NCI-H748 (cell line): ENCODE measurements around the gene NBL1.
"Not testable (repeated sequence)": the region's sequence is repeated elsewhere in the genome, so short reads cannot be mapped to it uniquely, and the experiment has no call there.

Source experiments
- DNase-seq: peaks from one replicate; lab custom pipeline; 2025; ENCODE audit not compliant: unreplicated experiment; lab: John Stamatoyannopoulos, UW

Gene NBL1

DNA sequence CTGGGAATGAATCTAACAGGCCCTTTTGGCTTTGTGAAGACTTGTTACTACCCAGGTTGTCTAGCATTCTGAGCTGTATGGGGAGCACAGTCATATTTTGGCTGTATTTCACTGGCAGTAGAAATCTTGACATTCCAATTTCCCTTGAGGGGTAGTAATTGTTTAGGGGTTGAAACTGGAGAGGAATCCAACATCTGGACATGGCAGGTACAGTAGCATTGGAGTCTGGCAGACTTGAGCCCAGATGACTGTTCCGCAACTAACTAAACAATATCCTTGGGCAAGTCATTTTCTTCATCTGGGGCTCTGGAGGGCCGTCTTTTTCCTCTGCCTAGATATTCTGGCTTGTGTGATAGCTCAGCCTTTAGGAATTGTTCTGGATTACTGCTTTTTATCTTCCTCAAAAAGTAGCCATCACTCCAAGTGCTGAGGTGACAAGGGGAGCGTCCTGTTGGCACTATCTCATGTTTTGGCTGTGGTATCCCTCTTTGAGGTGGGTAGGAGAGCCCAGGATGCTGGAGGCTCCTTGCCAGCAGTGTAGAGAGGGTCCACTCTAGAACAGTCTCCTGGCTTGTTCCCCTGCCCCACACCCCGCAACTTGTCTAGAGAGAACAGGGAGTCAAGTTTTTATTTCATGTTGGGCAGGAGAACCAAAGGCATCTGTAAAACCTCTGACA is 22.7 kb upstream of the NBL1 start:
- DNase-seq: no peak

DNA sequence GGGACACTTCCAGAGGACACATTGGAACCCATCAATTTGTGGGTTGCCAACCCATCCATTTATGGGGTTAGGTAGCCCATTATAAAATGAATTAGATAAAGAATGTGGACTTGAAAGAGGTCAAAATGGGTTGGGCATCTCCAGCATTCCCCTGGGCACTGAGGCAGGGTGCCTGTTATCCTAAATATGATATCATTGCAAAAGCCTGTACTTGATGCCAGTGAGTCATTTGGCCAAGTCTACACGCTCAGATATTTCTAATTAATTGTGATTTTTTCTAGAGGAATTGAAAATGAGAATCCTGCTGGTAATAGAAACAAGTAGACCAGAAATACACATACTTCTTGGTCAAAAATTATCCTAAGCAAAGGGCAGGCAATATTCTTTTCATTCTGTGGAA is 21.9 kb upstream of the NBL1 start:
- no peak for DNase-seq

DNA sequence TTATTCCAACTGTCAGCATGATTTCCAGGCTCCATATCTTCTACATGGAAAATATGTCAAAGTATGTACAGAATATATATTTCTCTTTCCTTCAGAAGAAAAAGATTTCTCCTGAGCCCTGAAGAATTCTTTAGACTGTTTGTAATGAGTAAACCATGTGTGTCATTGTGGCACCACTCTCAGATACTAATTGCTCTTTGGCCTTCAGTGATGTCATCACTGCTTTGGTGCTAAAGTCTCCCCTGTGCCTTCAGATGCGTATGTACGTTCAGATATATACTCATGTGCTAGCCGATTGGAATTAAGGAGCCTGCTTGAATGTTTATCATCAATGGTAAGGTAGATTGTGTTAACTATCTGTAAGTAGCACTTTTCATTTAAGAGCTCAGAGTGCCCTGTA is 20.6 kb upstream of the NBL1 start:
- no peak for DNase-seq

DNA sequence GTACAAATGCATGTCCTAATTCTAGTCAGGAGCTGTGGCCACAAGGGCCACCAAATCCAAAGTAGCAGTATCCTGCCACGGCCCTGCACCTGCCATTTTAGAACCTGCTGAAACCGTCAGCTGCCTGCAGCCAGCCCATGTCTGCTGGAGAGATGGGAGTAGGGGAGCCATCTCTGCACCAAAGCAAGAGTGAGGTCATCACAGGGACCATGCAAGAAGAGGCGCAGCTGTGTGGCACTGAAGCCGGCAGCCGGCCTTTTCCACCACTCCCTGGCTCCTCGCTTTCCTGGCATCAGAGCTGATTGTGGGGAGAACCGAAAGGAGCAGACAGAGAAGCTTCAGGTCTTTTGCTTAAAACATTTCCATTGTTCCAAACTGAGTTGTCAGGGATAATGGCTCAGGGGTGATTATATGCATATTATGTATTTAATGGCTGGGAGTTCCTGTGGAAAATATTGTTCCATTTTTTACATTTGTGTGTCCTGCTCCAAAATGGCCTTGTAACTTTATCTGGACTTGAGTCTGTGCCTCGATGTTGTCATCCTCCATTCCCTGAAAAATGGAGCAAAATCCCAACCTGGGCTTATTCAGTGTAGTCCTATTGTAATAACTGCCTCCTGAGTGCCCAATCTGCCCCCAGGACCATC is 18.7 kb upstream of the NBL1 start:
- DNase-seq: no peak

GRCh38 chr1:19628879-19629278 is 15.2 kb upstream of the NBL1 start:
- no peak for DNase-seq

DNA sequence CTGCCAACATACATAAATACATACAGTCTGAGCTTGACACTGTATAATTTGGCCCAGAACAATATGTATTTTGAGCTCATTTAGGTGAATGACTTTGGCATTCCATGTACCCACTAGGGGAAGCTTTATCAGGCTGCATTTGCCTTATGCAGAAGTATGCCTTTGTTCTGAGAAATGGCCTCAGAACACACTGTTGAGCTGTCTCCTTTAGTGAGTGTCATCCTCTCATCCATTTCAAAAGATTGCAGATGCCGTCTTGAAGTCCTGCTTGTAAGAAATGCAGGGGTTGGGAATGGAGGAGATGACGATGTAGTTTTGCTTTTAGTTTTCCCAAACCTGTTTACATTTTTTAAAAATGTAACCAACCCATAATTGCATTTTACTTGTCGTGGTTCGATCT is 14.8 kb upstream of the NBL1 start:
- no peak for DNase-seq

- not testable (repeated sequence) for DNase-seq
Observed at GRCh38 chr1:19630192-19630591, 13.9 kb upstream of the NBL1 start.

DNA sequence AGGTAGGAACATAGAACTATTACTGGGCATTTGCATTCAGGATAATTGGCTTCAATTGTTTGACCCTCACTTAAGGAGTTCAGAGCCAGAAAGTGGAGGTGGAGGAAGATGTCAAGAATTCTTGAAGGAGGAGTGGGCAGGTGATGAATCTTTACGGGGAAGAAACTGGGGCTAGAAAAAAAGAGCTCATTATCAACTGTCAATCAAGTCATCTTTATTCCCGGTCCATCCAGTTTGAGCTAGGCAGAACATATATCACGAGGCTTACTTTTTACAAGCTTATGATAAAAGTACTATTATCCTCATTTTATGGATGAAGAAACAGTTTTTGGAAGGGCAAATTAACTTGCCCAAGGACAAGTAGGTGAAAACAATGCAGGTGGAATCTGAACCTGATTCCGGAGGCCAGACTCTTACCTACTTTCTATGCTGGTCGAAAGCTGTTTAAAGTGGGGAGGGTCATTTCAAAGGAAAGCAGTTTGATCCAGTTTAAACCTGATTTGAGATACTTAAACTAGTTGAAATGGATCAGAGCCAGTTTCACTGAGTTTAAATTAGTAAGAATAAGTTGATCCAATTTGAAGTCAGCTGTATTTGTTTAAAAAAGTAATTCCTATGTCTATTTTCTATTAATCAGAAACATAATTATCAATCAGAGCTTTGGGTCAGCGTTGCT is 13.3 kb upstream of the NBL1 start:
- DNase-seq: no peak

- DNase-seq: no peak
Observed at GRCh38 chr1:19632211-19632610, 11.9 kb upstream of the NBL1 start.

- DNase-seq: no peak
Observed at GRCh38 chr1:19633106-19633505, 11.0 kb upstream of the NBL1 start.

- not testable (repeated sequence) for DNase-seq
Observed at GRCh38 chr1:19635064-19635463, 9.0 kb upstream of the NBL1 start.

DNA sequence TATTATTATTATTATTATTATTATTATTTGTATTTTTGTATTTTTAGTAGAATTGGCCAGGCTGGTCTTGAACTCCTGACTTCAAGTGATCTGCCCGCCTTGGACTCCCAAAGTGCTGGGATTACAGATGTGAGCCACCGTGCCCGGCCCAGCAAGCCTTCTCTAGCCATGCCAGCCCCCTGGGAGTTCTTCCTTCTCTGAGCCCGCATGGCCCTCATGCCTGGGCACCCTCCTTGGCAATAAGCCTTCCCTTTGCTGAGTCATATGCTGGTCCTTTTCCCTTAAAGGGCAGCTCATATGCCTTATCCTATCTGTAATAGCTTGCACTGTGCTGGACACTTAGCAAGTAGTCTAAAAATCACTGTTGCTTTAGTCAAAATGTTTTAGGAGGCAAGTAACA is 8.5 kb upstream of the NBL1 start:
- DNase-seq: no peak

- no peak for DNase-seq
Observed at GRCh38 chr1:19636065-19636464, 8.0 kb upstream of the NBL1 start.

DNA sequence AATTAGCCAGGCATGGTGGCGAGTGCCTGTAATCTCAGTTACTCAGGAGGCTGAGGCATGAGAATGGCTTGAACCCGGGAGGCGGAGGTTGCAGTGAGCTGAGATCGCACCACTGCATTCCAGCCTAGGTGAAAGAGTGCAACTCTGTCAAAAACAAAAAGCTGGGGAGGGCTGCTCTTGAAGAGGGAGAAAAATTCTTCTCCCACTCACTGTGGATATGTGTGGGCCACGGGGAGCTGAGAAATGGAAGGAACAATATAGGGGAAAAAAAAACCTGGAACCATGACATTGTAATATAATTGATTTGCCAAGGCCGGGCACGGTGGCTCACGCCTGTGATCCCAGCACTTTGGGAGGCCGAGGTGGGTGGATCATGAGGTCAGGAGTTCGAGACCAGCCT is 7.4 kb upstream of the NBL1 start:
- DNase-seq: not testable (repeated sequence)

DNA sequence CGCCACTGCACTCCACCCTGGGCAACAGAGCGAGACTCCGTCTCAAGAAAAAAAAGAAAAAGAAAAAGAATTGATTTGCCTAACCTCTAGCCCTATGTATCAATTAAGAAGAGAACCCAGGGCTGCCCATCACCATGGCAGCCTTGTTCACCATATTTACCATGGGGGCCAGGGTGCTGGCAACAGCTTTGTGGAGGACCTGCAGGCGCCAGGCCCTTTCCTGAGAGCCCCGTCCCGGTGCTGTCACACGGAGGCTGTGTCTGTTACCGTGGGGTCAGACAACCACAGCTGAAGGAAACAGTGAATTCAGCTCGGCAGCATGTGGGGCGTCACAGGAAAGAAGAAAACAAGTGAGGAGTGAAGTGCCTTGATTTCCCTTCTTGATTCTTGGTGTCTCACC is 6.5 kb upstream of the NBL1 start:
- DNase-seq: no peak

- DNase-seq: not testable (repeated sequence)
Observed at GRCh38 chr1:19639228-19639627, 4.9 kb upstream of the NBL1 start.

DNA sequence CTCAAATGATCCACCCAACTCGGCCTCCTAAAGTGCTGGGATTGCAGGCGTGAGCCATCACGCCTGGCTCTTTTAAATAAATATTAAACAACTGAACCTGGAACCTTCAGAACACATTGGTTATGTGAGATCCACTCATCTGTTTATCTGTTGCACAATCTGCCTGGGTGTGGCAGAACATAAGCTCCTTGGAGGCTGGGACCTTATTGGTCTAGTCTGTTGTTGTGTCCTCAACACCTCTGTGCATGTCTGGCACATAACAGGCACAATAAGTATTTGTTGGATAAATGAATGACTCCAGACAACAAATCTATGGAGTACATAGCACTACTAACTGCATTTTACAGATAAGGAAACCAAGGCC is 4.1 kb upstream of the NBL1 start:
- no peak for DNase-seq

- DNase-seq: peak; percentile 14
Observed at GRCh38 chr1:19640363-19641316, 3.5 kb upstream of the NBL1 start.

DNA sequence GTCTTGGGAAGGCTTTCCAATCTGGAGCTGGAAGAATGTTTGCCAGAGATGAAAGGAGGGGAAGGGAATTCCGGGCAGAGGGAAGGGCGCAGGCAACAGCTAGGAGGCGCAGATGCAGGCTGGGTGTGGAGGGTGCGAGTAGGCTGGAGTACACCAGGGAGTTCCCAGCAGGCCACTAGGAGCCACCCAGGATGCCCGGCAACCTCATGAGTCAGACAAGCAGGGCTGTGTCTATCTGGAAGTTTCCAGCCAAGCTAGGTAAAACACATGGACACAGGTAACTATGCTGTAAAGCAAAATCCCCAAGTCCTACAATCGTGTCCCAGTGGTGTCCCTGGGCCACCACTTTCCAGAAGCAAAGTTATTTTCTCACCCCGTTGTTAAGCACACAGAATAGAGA is 990 bp upstream of the NBL1 start:
- DNase-seq: peak; percentile 27

DNA sequence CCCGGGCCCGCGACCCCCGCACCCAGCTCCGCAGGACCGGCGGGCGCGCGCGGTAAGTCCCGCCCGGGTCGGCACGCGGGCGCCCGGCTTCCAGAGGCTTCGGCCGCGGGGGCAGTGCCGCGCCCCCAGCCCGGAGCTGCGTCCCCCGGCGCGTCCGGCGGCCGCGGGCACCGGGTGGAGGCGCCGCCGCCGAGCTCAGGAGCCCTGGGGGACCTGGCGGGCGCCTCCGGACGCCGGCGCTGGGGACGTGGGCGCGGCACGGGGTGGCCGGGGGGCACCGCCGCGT is 227 bp downstream of the NBL1 start:
- no peak for DNase-seq

GRCh38 chr1:19644681-19645410 is 735 bp downstream of the NBL1 start:
- DNase-seq: peak; percentile 49
